Epithelial cell of esophagus (primary cell): ENCODE measurements around the gene MIEF2.

Experiments
- DNase-seq: peaks from one replicate; pipeline ENCODE4 v3.0.0; 2010; ENCODE audit warnings: low read depth
- H3K4me3 ChIP-seq: 2 replicates; pipeline ENCODE4 v1.5.1; 2011; ENCODE audit warnings: mild to moderate bottlenecking, low read length, control low read depth
- TF ChIP-seq, protein P1 (sequence below): IDR thresholded peaks from 2 replicates; pipeline ENCODE4 v1.5.1; 2011; ENCODE audit warnings: low read depth, mild to moderate bottlenecking, low read length, control low read depth, inconsistent platforms; ENCODE audit not compliant: insufficient read depth; ENCODE audit errors: missing control alignments

MIEF2 gene

DNA sequence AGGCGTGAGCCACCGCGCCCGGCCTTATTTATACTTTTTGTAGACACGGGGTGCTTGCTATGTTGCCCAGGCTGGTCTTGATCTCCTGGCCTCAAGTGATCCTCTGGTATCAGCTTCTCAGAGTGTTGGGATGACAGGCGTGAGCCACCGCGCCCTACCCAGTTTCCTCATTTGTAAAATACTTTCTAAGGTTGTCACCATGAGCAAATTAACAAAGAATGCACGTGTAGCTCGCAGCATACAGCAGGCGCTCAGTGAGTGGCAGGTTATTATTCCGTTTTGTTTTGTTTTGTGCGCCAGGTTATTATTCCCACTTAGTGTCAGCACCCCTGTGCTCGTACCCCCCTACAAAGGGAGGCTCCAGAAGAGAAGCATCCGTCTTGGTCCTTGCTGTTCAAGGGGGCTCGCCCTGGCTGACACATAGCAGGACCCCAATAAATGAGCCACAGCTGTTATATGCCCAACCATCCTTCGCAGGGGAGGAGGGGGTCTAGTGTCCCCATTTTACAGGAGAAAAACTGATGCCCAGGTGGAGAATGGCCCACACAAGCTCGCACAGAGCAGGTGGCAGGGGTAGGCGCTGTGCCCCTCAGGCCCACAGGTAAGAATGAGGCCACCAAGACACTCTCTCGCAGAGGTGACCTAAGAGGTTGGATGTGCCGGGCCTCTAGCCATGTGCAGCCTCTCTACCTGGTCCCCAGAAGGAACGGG lies 686 bp upstream of the MIEF2 start:
- peak overlapping the region; percentile 95 for H3K4me3 ChIP-seq
- TF ChIP-seq, protein P1, sequence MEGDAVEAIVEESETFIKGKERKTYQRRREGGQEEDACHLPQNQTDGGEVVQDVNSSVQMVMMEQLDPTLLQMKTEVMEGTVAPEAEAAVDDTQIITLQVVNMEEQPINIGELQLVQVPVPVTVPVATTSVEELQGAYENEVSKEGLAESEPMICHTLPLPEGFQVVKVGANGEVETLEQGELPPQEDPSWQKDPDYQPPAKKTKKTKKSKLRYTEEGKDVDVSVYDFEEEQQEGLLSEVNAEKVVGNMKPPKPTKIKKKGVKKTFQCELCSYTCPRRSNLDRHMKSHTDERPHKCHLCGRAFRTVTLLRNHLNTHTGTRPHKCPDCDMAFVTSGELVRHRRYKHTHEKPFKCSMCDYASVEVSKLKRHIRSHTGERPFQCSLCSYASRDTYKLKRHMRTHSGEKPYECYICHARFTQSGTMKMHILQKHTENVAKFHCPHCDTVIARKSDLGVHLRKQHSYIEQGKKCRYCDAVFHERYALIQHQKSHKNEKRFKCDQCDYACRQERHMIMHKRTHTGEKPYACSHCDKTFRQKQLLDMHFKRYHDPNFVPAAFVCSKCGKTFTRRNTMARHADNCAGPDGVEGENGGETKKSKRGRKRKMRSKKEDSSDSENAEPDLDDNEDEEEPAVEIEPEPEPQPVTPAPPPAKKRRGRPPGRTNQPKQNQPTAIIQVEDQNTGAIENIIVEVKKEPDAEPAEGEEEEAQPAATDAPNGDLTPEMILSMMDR, result no peak
- DNase-seq, result peak; percentile 96

- TF ChIP-seq, protein P1, result no peak
- DNase-seq, result peak; percentile 82
These were observed 669 bp downstream of the MIEF2 start for GRCh38 chr17:18261146-18261515.

GRCh38 chr17:18261659-18262058 lies 1.2 kb downstream of the MIEF2 start:
- H3K4me3 ChIP-seq, result peak overlapping the region; percentile 95
- TF ChIP-seq, protein P1, result no peak
- DNase-seq, result no peak

More at GRCh38 chr17:18261146-18261515, 669 bp downstream of the MIEF2 start:
- peak overlapping the region; percentile 95 for H3K4me3 ChIP-seq

DNA sequence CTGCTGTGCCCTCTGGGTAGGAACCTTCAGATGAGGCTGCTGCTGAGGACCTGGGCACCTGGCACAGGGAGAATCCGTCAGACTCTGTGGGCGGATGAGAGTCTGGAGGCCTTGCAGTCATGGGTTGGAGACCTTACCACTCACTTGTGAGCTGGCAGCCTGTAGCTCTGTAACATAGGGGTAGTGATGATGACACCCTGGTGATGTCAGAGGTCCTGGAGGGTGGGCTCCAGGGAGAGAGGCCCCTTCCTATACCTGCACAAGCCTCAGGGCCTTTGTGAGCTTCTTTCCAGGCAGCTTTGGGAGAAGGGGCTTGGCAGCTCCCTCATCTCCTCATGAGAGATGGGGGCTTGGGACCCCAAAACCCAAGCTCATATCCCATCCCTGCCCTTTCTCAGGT lies 1.6 kb downstream of the MIEF2 start:
- DNase-seq, result peak; percentile 26
- no peak overlapping the region for H3K4me3 ChIP-seq
- TF ChIP-seq, protein P1, result no peak

- DNase-seq, result no peak
- TF ChIP-seq, protein P1, result no peak
- H3K4me3 ChIP-seq, result no peak overlapping the region
These were observed 2.2 kb downstream of the MIEF2 start for GRCh38 chr17:18262641-18263040.

DNA sequence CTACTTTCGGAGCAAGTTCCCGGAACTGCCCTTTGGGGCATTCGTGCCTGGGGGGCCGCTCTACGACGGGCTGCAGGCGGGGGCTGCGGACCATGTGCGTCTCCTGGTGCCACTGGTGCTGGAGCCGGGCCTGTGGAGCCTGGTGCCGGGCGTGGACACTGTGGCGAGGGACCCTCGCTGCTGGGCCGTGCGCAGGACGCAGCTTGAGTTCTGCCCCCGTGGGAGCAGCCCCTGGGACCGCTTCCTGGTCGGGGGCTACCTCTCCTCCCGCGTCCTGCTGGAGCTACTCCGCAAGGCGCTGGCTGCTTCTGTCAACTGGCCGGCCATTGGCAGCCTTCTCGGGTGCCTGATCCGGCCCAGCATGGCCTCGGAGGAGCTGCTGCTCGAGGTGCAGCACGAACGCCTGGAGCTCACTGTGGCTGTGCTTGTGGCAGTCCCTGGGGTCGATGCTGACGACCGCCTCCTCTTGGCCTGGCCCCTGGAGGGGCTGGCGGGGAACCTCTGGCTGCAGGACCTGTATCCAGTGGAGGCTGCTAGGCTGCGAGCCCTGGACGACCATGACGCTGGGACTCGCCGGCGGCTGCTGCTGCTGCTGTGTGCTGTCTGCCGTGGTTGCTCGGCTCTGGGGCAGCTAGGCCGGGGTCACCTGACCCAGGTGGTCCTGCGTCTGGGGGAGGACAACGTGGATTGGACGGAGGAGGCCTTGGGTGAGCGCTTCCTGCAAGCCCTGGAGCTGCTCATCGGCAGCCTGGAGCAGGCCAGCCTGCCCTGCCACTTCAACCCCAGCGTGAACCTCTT lies 3.6 kb downstream of the MIEF2 start:
- no peak for DNase-seq
- TF ChIP-seq, protein P1, result no peak
- no peak overlapping the region for H3K4me3 ChIP-seq
